ENCODE measurements around the gene TTLL7. TPM values are rescaled to one million over a fixed set of nuclear protein-coding genes. Genes with fewer than 3 reads are reported as not detected.

Gene TTLL7
- total and polyA plus RNA-seq, 2 experiments from 2014 or later, result 4.1 to 6.7 TPM

- no peaks in the 10 kb centered on the region for H3K27me3 ChIP-seq (ENCODE audit: insufficient read depth)
- H3K4me3 ChIP-seq, result no peak overlapping the region
- no peak for TF ChIP-seq REST (IDR thresholded peaks at IDR 0.05; ENCODE audit: unreplicated experiment)
- no peak for TF ChIP-seq STAT1 (IDR thresholded peaks at IDR 0.05; ENCODE audit: unreplicated experiment)
- no peak for TF ChIP-seq POLR2AphosphoS5 (IDR thresholded peaks at IDR 0.05; ENCODE audit: low read depth)
- TF ChIP-seq, protein P1, sequence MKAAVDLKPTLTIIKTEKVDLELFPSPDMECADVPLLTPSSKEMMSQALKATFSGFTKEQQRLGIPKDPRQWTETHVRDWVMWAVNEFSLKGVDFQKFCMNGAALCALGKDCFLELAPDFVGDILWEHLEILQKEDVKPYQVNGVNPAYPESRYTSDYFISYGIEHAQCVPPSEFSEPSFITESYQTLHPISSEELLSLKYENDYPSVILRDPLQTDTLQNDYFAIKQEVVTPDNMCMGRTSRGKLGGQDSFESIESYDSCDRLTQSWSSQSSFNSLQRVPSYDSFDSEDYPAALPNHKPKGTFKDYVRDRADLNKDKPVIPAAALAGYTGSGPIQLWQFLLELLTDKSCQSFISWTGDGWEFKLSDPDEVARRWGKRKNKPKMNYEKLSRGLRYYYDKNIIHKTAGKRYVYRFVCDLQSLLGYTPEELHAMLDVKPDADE (IDR thresholded peaks at IDR 0.05), result no peak
- TF ChIP-seq ZNF462 (CRISPR knock-in tag; IDR thresholded peaks at IDR 0.05), result no peak
- no peak for TF ChIP-seq EZH2phosphoT487 (IDR thresholded peaks at IDR 0.05; ENCODE audit: unreplicated experiment)
- no peak for TF ChIP-seq NANOG (IDR thresholded peaks at IDR 0.05; ENCODE audit: borderline replicate concordance)
- TF ChIP-seq EZH2 (IDR thresholded peaks at IDR 0.05; ENCODE audit: low read depth, unreplicated experiment), result no peak
- TF ChIP-seq ZNF331 (CRISPR knock-in tag; IDR thresholded peaks at IDR 0.05; ENCODE audit: low read depth), result no peak
- TF ChIP-seq ZNF114 (CRISPR knock-in tag; IDR thresholded peaks at IDR 0.05), result no peak
- no peaks in the 10 kb centered on the region for H3K4me1 Mint-ChIP-seq
- no peak overlapping the region for H3K4me2 ChIP-seq
- ATAC-seq, result no peak
- H3K9me2 ChIP-seq (ENCODE audit: insufficient read depth), result peaks cover 10% of the 10 kb centered on the region; the same call in 1 of the 2 replicates
- H3K9me3 Mint-ChIP-seq, result no peaks in the 10 kb centered on the region
- H3K27ac ChIP-seq (ENCODE audit: low read depth), result no peak overlapping the region
- no peaks in the 10 kb centered on the region for H3F3A ChIP-seq (replicated peaks; ENCODE audit: low read depth)
- H4K20me1 ChIP-seq (replicated peaks; ENCODE audit: insufficient read depth), result no peaks in the 10 kb centered on the region
- no peak overlapping the region for H2AFZ ChIP-seq
- no peak overlapping the region for H3K27ac Mint-ChIP-seq
- no peaks in the 10 kb centered on the region for H3K4me1 ChIP-seq (ENCODE audit: insufficient read depth)
- no peaks in the 10 kb centered on the region for H3K27me3 Mint-ChIP-seq (ENCODE audit: insufficient read depth, low read depth, poor library complexity)
- no peaks in the 10 kb centered on the region for H3K36me3 ChIP-seq (ENCODE audit: insufficient read depth)
- H3K79me2 ChIP-seq (replicated peaks; ENCODE audit: insufficient read depth), result no peaks in the 10 kb centered on the region
- no peaks in the 10 kb centered on the region for H3K36me3 Mint-ChIP-seq (ENCODE audit: low read depth)
- DNase-seq (ENCODE audit: low spot score), result no peak
- no peak overlapping the region for H3K4me3 Mint-ChIP-seq
These were observed 182.1 kb downstream of the TTLL7 start for GRCh38 chr1:83816836-83817235.

Measured in GM23338 (cell line).